HepG2 (cell line): ENCODE results near the gene JAGN1. TPM values are rescaled to one million over a fixed set of nuclear protein-coding genes. Genes with fewer than 3 reads are reported as not detected.

Experiments used
- HNRNPUL1 ChIP-seq: fragments of 200-400 bp; formaldehyde crosslinking; IDR thresholded peaks from 2 replicates; pipeline ENCODE4 v1.6.1; 2017; ENCODE audit warnings: low read depth, mild to moderate bottlenecking, low read length, moderate library complexity
- MEF2D ChIP-seq: sonication (generic); formaldehyde crosslinking; IDR thresholded peaks from 2 replicates; pipeline ENCODE4 v1.5.1; 2020; ENCODE audit warnings: mild to moderate bottlenecking, missing genetic modification reagents
- MEIS2 ChIP-seq: sonication (generic); formaldehyde crosslinking; IDR thresholded peaks from 2 replicates; pipeline ENCODE4 v1.9.0; 2021; ENCODE audit warnings: mild to moderate bottlenecking, missing genetic modification reagents
- PAF1 ChIP-seq: IDR thresholded peaks from 2 replicates; pipeline ENCODE4 v1.6.1; 2016; ENCODE audit warnings: missing genetic modification reagents, missing compliant biosample characterization
- RBFOX2 ChIP-seq: fragments of 200-400 bp; formaldehyde crosslinking; IDR thresholded peaks from 2 replicates; pipeline ENCODE4 v1.6.1; 2017; ENCODE audit warnings: low read depth, mild to moderate bottlenecking, low read length
- SOX6 ChIP-seq, 2 experiments: fragments of 450-650 bp in 1 of 2; sonication (generic) in 1 of 2; formaldehyde crosslinking in 1 of 2; IDR thresholded peaks; 2 replicates each; pipeline versions ENCODE4 v1.4.0 to v1.6.1; 2017 to 2020; ENCODE audit warnings: antibody characterized with exemption in 1 of 2, mild to moderate bottlenecking in 1 of 2, missing genetic modification reagents in 1 of 2
- TBP ChIP-seq: sonication (generic); formaldehyde crosslinking; IDR thresholded peaks from 2 replicates; pipeline ENCODE4 v1.5.0; 2020; ENCODE audit warnings: missing genetic modification reagents
- THAP11 ChIP-seq: IDR thresholded peaks from 2 replicates; pipeline ENCODE4 v1.6.1; 2016; ENCODE audit warnings: missing biosample characterization, missing genetic modification reagents
- ZBTB20 ChIP-seq: sonication (generic); formaldehyde crosslinking; IDR thresholded peaks from 2 replicates; pipeline ENCODE4 v1.8.1; 2023; ENCODE audit warnings: missing genetic modification reagents, low read depth, mild to moderate bottlenecking, borderline replicate concordance
- ZFP36L1 ChIP-seq: sonication (generic); formaldehyde crosslinking; IDR thresholded peaks from 2 replicates; pipeline ENCODE4 v1.8.0; 2022; ENCODE audit warnings: mild to moderate bottlenecking, missing genetic modification reagents, moderate library complexity
- ZNF256 ChIP-seq: sonication (generic); formaldehyde crosslinking; conservative IDR thresholded peaks from 2 replicates; pipeline ENCODE4 v1.4.0; 2020; ENCODE audit warnings: missing genetic modification reagents
- ZNF460 ChIP-seq: sonication (generic); formaldehyde crosslinking; IDR thresholded peaks from 2 replicates; pipeline ENCODE4 v1.5.1; 2020; ENCODE audit warnings: missing genetic modification reagents, mild to moderate bottlenecking, borderline replicate concordance
- ZNF501 ChIP-seq: sonication (generic); formaldehyde crosslinking; IDR thresholded peaks from 2 replicates; pipeline ENCODE4 v1.5.1; 2020; ENCODE audit warnings: mild to moderate bottlenecking, moderate library complexity, missing genetic modification reagents
- ZNF567 ChIP-seq: sonication (generic); formaldehyde crosslinking; IDR thresholded peaks from 2 replicates; pipeline ENCODE4 v1.8.1; 2023; ENCODE audit warnings: mild to moderate bottlenecking, missing genetic modification reagents, borderline replicate concordance
- ZNF660 ChIP-seq: sonication (generic); formaldehyde crosslinking; IDR thresholded peaks from 2 replicates; pipeline ENCODE4 v1.5.1; 2020; ENCODE audit warnings: mild to moderate bottlenecking, low read depth, missing genetic modification reagents, borderline replicate concordance
- ZNF782 ChIP-seq: sonication (generic); formaldehyde crosslinking; IDR thresholded peaks from 2 replicates; pipeline ENCODE4 v1.4.0; 2020; ENCODE audit warnings: missing genetic modification reagents, mild to moderate bottlenecking, borderline replicate concordance
- polyA plus RNA-seq, 8 experiments: library from polyadenylated mRNA; depleted of rRNA in 3 of 8; stranded (reverse) in 7 of 8; unstranded in 1 of 8; fragments of >200 nt; fragmentation: Illumina TruSeq in 4 of 8; extraction: Trizol in 4 of 8; gene quantifications; 2 replicates each; pipeline versions ENCODE4 v1.2.1 to v1.2.3, GENCODE V29; 2011 to 2016; ENCODE audit warnings: low read depth in 4 of 8, missing spikeins in 1 of 8, mixed read lengths in 1 of 8; ENCODE audit not compliant: insufficient read depth in 1 of 8
- total RNA-seq, 5 experiments: library from RNA; depleted of rRNA; stranded (reverse); fragments of >200 nt; fragmentation: Illumina TruSeq; extraction: Trizol; gene quantifications; 2 replicates each; pipeline ENCODE4 v1.2.3, GENCODE V29; 2016; ENCODE audit warnings: low read depth in 1 of 5
- TF ChIP-seq, protein P1 (sequence below): IDR thresholded peaks from 2 replicates; pipeline ENCODE4 v1.6.1; 2016
- TF ChIP-seq, protein P2 (sequence below): sonication (generic); formaldehyde crosslinking; IDR thresholded peaks from 2 replicates; pipeline ENCODE4 v1.8.1; 2023; ENCODE audit warnings: mild to moderate bottlenecking, moderate library complexity, missing genetic modification reagents
- TF ChIP-seq, protein P3 (sequence below): sonication (generic); formaldehyde crosslinking; IDR thresholded peaks from 2 replicates; pipeline ENCODE4 v1.4.0; 2020; ENCODE audit warnings: missing genetic modification reagents
- TF ChIP-seq, protein P4 (sequence below): sonication (generic); formaldehyde crosslinking; IDR thresholded peaks from 2 replicates; pipeline ENCODE4 v1.4.0; 2020; ENCODE audit warnings: mild to moderate bottlenecking, low read depth, missing genetic modification reagents

The JAGN1 gene
- total and polyA plus RNA-seq, 2 of the 13 experiments (the other 11 are each of a cell fraction or from before 2014, with no cell fraction given): 49.9 to 50.9 TPM

DNA sequence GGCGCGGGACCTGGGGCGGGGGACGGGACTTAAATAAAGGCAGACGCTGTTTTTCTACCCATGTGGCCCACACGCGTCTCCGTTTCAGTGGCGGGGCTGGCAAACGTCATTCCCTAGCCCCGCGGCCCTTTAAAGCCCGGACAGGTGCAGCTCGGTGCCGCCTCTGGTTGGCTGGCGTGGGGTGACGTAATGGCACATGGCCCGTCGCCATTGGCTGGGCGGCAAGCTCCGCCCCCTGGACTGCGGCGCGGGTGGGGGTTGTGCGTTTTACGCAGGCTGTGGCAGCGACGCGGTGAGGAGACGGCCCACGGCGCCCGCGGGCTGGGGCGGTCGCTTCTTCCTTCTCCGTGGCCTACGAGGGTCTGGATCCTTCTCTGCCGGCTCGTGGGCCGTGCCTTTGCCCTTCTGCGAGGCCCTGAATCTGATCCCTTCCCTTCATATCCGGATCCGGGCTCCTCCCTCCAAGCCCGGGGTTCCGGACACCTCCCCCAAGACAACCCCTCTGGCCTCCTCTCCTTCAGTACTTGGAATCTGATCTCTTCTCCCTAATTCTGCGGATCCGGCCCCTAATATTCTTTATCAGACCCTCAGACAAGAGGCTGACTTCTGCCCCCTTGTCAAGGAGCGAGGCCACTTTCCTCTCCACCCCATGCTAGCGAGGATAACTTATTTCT, 43.3 kb downstream of the JAGN1 start, which contains the start of gene CRELD1 (continued):
- TF ChIP-seq ZBTB20: peak; percentile 57; the same call in 1 of the 2 replicates
- TF ChIP-seq TBP (CRISPR knock-in tag): no peak
- no peak; the same call in 1 of the 2 replicates for TF ChIP-seq ZNF501
- TF ChIP-seq, protein P1, sequence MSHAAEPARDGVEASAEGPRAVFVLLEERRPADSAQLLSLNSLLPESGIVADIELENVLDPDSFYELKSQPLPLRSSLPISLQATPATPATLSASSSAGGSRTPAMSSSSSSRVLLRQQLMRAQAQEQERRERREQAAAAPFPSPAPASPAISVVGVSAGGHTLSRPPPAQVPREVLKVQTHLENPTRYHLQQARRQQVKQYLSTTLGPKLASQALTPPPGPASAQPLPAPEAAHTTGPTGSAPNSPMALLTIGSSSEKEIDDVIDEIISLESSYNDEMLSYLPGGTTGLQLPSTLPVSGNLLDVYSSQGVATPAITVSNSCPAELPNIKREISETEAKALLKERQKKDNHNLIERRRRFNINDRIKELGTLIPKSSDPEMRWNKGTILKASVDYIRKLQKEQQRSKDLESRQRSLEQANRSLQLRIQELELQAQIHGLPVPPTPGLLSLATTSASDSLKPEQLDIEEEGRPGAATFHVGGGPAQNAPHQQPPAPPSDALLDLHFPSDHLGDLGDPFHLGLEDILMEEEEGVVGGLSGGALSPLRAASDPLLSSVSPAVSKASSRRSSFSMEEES: peak; percentile 62; the same call in 1 of the 2 replicates
- TF ChIP-seq, protein P2, sequence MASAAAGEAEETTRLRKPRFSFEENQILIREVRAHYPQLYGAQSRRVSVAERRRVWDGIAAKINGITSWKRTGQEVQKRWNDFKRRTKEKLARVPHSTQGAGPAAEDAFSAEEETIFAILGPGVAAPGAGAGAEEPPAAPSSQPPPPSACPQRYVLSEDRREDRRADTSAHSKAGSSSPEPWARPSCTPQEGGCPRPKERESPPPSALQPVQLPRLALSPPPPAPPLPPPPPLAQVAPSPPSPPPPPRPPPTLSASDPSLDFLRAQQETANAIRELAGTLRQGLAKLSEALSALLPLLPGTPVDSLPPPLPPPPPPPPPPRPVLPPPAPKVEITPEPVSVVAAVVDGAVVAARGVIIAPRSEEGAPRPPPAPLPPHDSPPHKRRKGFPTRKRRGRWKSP (CRISPR knock-in tag): peak; percentile 71; the same call in 1 of the 2 replicates
- TF ChIP-seq PAF1 (CRISPR knock-in tag): no peak
- TF ChIP-seq THAP11 (CRISPR knock-in tag): peak; percentile 68
- TF ChIP-seq MEIS2 (CRISPR knock-in tag): peak; percentile 73
- TF ChIP-seq ZNF567 (CRISPR knock-in tag): 0 out of 2 replicates have a peak, but pooled peaks have one; percentile 30
- TF ChIP-seq HNRNPUL1: no peak
- no peak for TF ChIP-seq ZNF782 (CRISPR knock-in tag)
- peak; percentile 87 for TF ChIP-seq RBFOX2
- TF ChIP-seq ZFP36L1 (CRISPR knock-in tag): no peak
- TF ChIP-seq, protein P3, sequence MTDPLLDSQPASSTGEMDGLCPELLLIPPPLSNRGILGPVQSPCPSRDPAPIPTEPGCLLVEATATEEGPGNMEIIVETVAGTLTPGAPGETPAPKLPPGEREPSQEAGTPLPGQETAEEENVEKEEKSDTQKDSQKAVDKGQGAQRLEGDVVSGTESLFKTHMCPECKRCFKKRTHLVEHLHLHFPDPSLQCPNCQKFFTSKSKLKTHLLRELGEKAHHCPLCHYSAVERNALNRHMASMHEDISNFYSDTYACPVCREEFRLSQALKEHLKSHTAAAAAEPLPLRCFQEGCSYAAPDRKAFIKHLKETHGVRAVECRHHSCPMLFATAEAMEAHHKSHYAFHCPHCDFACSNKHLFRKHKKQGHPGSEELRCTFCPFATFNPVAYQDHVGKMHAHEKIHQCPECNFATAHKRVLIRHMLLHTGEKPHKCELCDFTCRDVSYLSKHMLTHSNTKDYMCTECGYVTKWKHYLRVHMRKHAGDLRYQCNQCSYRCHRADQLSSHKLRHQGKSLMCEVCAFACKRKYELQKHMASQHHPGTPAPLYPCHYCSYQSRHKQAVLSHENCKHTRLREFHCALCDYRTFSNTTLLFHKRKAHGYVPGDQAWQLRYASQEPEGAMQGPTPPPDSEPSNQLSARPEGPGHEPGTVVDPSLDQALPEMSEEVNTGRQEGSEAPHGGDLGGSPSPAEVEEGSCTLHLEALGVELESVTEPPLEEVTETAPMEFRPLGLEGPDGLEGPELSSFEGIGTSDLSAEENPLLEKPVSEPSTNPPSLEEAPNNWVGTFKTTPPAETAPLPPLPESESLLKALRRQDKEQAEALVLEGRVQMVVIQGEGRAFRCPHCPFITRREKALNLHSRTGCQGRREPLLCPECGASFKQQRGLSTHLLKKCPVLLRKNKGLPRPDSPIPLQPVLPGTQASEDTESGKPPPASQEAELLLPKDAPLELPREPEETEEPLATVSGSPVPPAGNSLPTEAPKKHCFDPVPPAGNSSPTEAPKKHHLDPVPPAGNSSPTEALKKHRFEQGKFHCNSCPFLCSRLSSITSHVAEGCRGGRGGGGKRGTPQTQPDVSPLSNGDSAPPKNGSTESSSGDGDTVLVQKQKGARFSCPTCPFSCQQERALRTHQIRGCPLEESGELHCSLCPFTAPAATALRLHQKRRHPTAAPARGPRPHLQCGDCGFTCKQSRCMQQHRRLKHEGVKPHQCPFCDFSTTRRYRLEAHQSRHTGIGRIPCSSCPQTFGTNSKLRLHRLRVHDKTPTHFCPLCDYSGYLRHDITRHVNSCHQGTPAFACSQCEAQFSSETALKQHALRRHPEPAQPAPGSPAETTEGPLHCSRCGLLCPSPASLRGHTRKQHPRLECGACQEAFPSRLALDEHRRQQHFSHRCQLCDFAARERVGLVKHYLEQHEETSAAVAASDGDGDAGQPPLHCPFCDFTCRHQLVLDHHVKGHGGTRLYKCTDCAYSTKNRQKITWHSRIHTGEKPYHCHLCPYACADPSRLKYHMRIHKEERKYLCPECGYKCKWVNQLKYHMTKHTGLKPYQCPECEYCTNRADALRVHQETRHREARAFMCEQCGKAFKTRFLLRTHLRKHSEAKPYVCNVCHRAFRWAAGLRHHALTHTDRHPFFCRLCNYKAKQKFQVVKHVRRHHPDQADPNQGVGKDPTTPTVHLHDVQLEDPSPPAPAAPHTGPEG (CRISPR knock-in tag): peak; percentile 59; the same call in 1 of the 2 replicates
- no peak for TF ChIP-seq SOX6 (IDR thresholded peaks at IDR 0.05)
- peak; percentile 11; the same call in 1 of the 2 replicates for TF ChIP-seq SOX6 (CRISPR knock-in tag; IDR thresholded peaks at IDR 0.05)
- TF ChIP-seq ZNF660 (CRISPR knock-in tag): no peak
- TF ChIP-seq, protein P4, sequence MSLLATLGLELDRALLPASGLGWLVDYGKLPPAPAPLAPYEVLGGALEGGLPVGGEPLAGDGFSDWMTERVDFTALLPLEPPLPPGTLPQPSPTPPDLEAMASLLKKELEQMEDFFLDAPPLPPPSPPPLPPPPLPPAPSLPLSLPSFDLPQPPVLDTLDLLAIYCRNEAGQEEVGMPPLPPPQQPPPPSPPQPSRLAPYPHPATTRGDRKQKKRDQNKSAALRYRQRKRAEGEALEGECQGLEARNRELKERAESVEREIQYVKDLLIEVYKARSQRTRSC: no peak; the same call in 1 of the 2 replicates
- TF ChIP-seq MEF2D (CRISPR knock-in tag): no peak
- TF ChIP-seq ZNF460 (CRISPR knock-in tag): no peak
- TF ChIP-seq ZNF256 (CRISPR knock-in tag): peak; percentile 39; the same call in 1 of the 2 replicates
